Memory B cell (primary cell): Measurements from ENCODE around the gene XPNPEP3.
A peak's percentile ranks its signal among the peaks of the same experiment; 100 is the strongest.
"Not testable (repeated sequence)": the region's sequence is repeated elsewhere in the genome, so short reads cannot be mapped to it uniquely, and the experiment has no call there.

Source experiments
- ATAC-seq: fragments of 150-1000 bp; cut with Tn5 transposase; 2 replicates; pipeline ENCODE4 v1.10.0; 2021; ENCODE audit warnings: low read depth, mild to moderate bottlenecking, moderate library complexity
- DNase-seq, 2 donors: peaks; one replicate each; pipeline ENCODE4 v3.0.0; 2022; ENCODE audit warnings: low spot score in 2 of 2
- H3K27ac Mint-ChIP-seq: one replicate; pipeline ENCODE4 v1.8.0; 2022; ENCODE audit warnings: mild to moderate bottlenecking, moderate library complexity, mixed read lengths
- H3K27me3 Mint-ChIP-seq: one replicate; pipeline ENCODE4 v1.8.0; 2022; ENCODE audit warnings: mixed read lengths
- H3K36me3 Mint-ChIP-seq: one replicate; pipeline ENCODE4 v1.8.0; 2022; ENCODE audit warnings: mild to moderate bottlenecking, mixed read lengths
- H3K4me1 Mint-ChIP-seq: one replicate; pipeline ENCODE4 v1.8.0; 2022; ENCODE audit warnings: mixed read lengths
- H3K4me3 Mint-ChIP-seq: one replicate; pipeline ENCODE4 v1.8.0; 2022; ENCODE audit warnings: mild to moderate bottlenecking, moderate library complexity, mixed read lengths
- H3K9me3 Mint-ChIP-seq: one replicate; pipeline ENCODE4 v1.8.0; 2022; ENCODE audit warnings: mixed read lengths

XPNPEP3 gene

GRCh38 chr22:40876907-40877306 lies 20.0 kb downstream of the XPNPEP3 start:
- H3K4me1 Mint-ChIP-seq: peaks cover 2% of the 10 kb centered on the region
- DNase-seq: no peak
- no peaks in the 10 kb centered on the region for H3K27me3 Mint-ChIP-seq
- no peak for ATAC-seq
- no peaks in the 10 kb centered on the region for H3K9me3 Mint-ChIP-seq
- peaks cover 5% of the 10 kb centered on the region for H3K36me3 Mint-ChIP-seq
- no peak overlapping the region for H3K27ac Mint-ChIP-seq
- H3K4me3 Mint-ChIP-seq: no peak overlapping the region

- DNase-seq (no peak), ATAC-seq (no peak)
- Mint-ChIP-seq H3K9me3 (no peaks in the 10 kb centered on the region), H3K4me1 (peaks cover 2% of the 10 kb centered on the region), H3K27me3 (no peaks in the 10 kb centered on the region), H3K27ac (no peak overlapping the region), H3K36me3 (peaks cover 5% of the 10 kb centered on the region), H3K4me3 (no peak overlapping the region)
Measured at GRCh38 chr22:40877488-40877887, 20.5 kb downstream of the XPNPEP3 start.

- Mint-ChIP-seq H3K4me1 (peaks cover 2% of the 10 kb centered on the region), H3K36me3 (peaks cover 5% of the 10 kb centered on the region), H3K9me3 (no peaks in the 10 kb centered on the region), H3K27ac (no peak overlapping the region), H3K4me3 (no peak overlapping the region), H3K27me3 (no peaks in the 10 kb centered on the region)
- ATAC-seq (no peak), DNase-seq (no peak)
Measured at GRCh38 chr22:40878922-40879321, 22.0 kb downstream of the XPNPEP3 start.

GRCh38 chr22:40889116-40889515 lies 32.2 kb downstream of the XPNPEP3 start:
- H3K27ac Mint-ChIP-seq: no peak overlapping the region
- H3K36me3 Mint-ChIP-seq: peaks cover 13% of the 10 kb centered on the region
- H3K4me1 Mint-ChIP-seq: no peaks in the 10 kb centered on the region
- H3K4me3 Mint-ChIP-seq: no peak overlapping the region
- H3K27me3 Mint-ChIP-seq: no peaks in the 10 kb centered on the region
- ATAC-seq (no peak), DNase-seq (no peak)
- H3K9me3 Mint-ChIP-seq: no peaks in the 10 kb centered on the region

- no peaks in the 10 kb centered on the region for H3K9me3 Mint-ChIP-seq
- H3K27ac Mint-ChIP-seq: no peak overlapping the region
- H3K4me1 Mint-ChIP-seq: no peaks in the 10 kb centered on the region
- DNase-seq: no peak
- no peaks in the 10 kb centered on the region for H3K27me3 Mint-ChIP-seq
- no peak overlapping the region for H3K4me3 Mint-ChIP-seq
- ATAC-seq: no peak
- peaks cover 17% of the 10 kb centered on the region for H3K36me3 Mint-ChIP-seq
Measured at GRCh38 chr22:40890881-40891280, 33.9 kb downstream of the XPNPEP3 start.

- H3K27me3 Mint-ChIP-seq: no peaks in the 10 kb centered on the region
- ATAC-seq (no peak), DNase-seq (no peak)
- peaks cover 5% of the 10 kb centered on the region for H3K36me3 Mint-ChIP-seq
- peaks cover 5% of the 10 kb centered on the region for H3K4me1 Mint-ChIP-seq
- H3K4me3 Mint-ChIP-seq: no peak overlapping the region
- H3K9me3 Mint-ChIP-seq: no peaks in the 10 kb centered on the region
- H3K27ac Mint-ChIP-seq: no peak overlapping the region
Measured at GRCh38 chr22:40894417-40894816, 37.5 kb downstream of the XPNPEP3 start.

GRCh38 chr22:40898850-40899357 lies 42.0 kb downstream of the XPNPEP3 start:
- Mint-ChIP-seq H3K36me3 (peaks cover 8% of the 10 kb centered on the region), H3K27me3 (no peaks in the 10 kb centered on the region), H3K9me3 (no peaks in the 10 kb centered on the region), H3K4me1 (peaks cover 5% of the 10 kb centered on the region), H3K27ac (no peak overlapping the region), H3K4me3 (no peak overlapping the region)
- DNase-seq: peak in 1 of 2 donors; percentile 28
- peak; percentile 75 for ATAC-seq

GRCh38 chr22:40904101-40904500 lies 47.2 kb downstream of the XPNPEP3 start:
- Mint-ChIP-seq H3K4me3 (no peak overlapping the region), H3K36me3 (peaks cover 9% of the 10 kb centered on the region), H3K4me1 (peaks cover 2% of the 10 kb centered on the region), H3K9me3 (no peaks in the 10 kb centered on the region), H3K27ac (no peak overlapping the region), H3K27me3 (no peaks in the 10 kb centered on the region)
- ATAC-seq (no peak), DNase-seq (no peak)

GRCh38 chr22:40908895-40909294 lies 51.9 kb downstream of the XPNPEP3 start:
- no peak overlapping the region for H3K27ac Mint-ChIP-seq
- H3K36me3 Mint-ChIP-seq: peaks cover 13% of the 10 kb centered on the region
- H3K27me3 Mint-ChIP-seq: no peaks in the 10 kb centered on the region
- ATAC-seq (no peak), DNase-seq (no peak)
- no peaks in the 10 kb centered on the region for H3K9me3 Mint-ChIP-seq
- no peak overlapping the region for H3K4me3 Mint-ChIP-seq
- no peaks in the 10 kb centered on the region for H3K4me1 Mint-ChIP-seq

GRCh38 chr22:40911772-40912171 lies 54.8 kb downstream of the XPNPEP3 start:
- peaks cover 22% of the 10 kb centered on the region for H3K36me3 Mint-ChIP-seq
- ATAC-seq (no peak), DNase-seq (no peak)
- no peaks in the 10 kb centered on the region for H3K4me1 Mint-ChIP-seq
- H3K27ac Mint-ChIP-seq: no peak overlapping the region
- H3K4me3 Mint-ChIP-seq: no peak overlapping the region
- no peaks in the 10 kb centered on the region for H3K27me3 Mint-ChIP-seq
- H3K9me3 Mint-ChIP-seq: no peaks in the 10 kb centered on the region

- H3K4me1 Mint-ChIP-seq, H3K27me3 Mint-ChIP-seq, H3K4me3 Mint-ChIP-seq, H3K9me3 Mint-ChIP-seq, DNase-seq, ATAC-seq: not testable (repeated sequence)
- H3K27ac Mint-ChIP-seq: peak overlapping the region; percentile 31
- peaks cover 22% of the 10 kb centered on the region for H3K36me3 Mint-ChIP-seq
Measured at GRCh38 chr22:40912987-40913386, 56.0 kb downstream of the XPNPEP3 start.

GRCh38 chr22:40919446-40919845 lies 62.5 kb downstream of the XPNPEP3 start:
- H3K9me3 Mint-ChIP-seq: no peaks in the 10 kb centered on the region
- H3K4me3 Mint-ChIP-seq: no peak overlapping the region
- DNase-seq (no peak), ATAC-seq (no peak)
- peaks cover 6% of the 10 kb centered on the region for H3K4me1 Mint-ChIP-seq
- no peak overlapping the region for H3K27ac Mint-ChIP-seq
- H3K27me3 Mint-ChIP-seq: no peaks in the 10 kb centered on the region
- H3K36me3 Mint-ChIP-seq: peaks cover 19% of the 10 kb centered on the region

- no peaks in the 10 kb centered on the region for H3K9me3 Mint-ChIP-seq
- peaks cover 6% of the 10 kb centered on the region for H3K4me1 Mint-ChIP-seq
- H3K27me3 Mint-ChIP-seq: no peaks in the 10 kb centered on the region
- DNase-seq (no peak), ATAC-seq (no peak)
- H3K4me3 Mint-ChIP-seq: no peak overlapping the region
- H3K36me3 Mint-ChIP-seq: peaks cover 15% of the 10 kb centered on the region
- H3K27ac Mint-ChIP-seq: no peak overlapping the region
Measured at GRCh38 chr22:40920526-40920925, 63.6 kb downstream of the XPNPEP3 start.

GRCh38 chr22:40922484-40923303 lies 65.7 kb downstream of the XPNPEP3 start:
- Mint-ChIP-seq H3K36me3 (peaks cover 14% of the 10 kb centered on the region), H3K27ac (no peak overlapping the region), H3K9me3 (no peaks in the 10 kb centered on the region), H3K4me3 (peak overlapping the region; percentile 55), H3K27me3 (no peaks in the 10 kb centered on the region), H3K4me1 (peaks cover 6% of the 10 kb centered on the region)
- ATAC-seq: peak; percentile 88
- peak; percentile 27 to 68 for DNase-seq

GRCh38 chr22:40928657-40929056 lies 71.7 kb downstream of the XPNPEP3 start:
- H3K4me3 Mint-ChIP-seq: no peak overlapping the region
- H3K36me3 Mint-ChIP-seq: peaks cover 15% of the 10 kb centered on the region
- H3K27me3 Mint-ChIP-seq: no peaks in the 10 kb centered on the region
- H3K27ac Mint-ChIP-seq: no peak overlapping the region
- no peaks in the 10 kb centered on the region for H3K4me1 Mint-ChIP-seq
- DNase-seq: no peak
- no peaks in the 10 kb centered on the region for H3K9me3 Mint-ChIP-seq
- ATAC-seq: no peak
